Kidney (tissue), 14 donors: ENCODE data around the gene RPL26. TPM values are rescaled to one million over a fixed set of nuclear protein-coding genes. Genes with fewer than 3 reads are reported as not detected.

Source experiments
- DNase-seq, 5 donors: peaks; one replicate each; pipeline ENCODE4 v3.0.0-alpha.2; 2013 to 2020
- FAIRE-seq: peaks from 2 replicates; lab custom pipeline; 2012; peaks lifted over from hg19 to GRCh38; lab: Jason Lieb, UNC
- H3K27ac ChIP-seq, 2 donors: one replicate each; pipeline ENCODE4 v1.7.0; 2013; ENCODE audit warnings: low read depth in 2 of 2, low read length in 2 of 2, inconsistent platforms in 1 of 2
- H3K27me3 ChIP-seq: one replicate; pipeline ENCODE4 v1.7.1; 2013; ENCODE audit warnings: low read length, inconsistent platforms; ENCODE audit not compliant: control insufficient read depth, insufficient read depth
- H3K36me3 ChIP-seq, 3 donors: one replicate each; pipeline versions ENCODE4 v1.7.0 to v1.7.1; 2013; ENCODE audit warnings: low read length in 3 of 3, control low read depth in 1 of 3, inconsistent platforms in 1 of 3; ENCODE audit not compliant: insufficient read depth in 3 of 3, control insufficient read depth in 2 of 3
- H3K4me1 ChIP-seq, 3 donors: one replicate each; pipeline versions ENCODE4 v1.7.0 to v1.7.1; 2013; ENCODE audit warnings: low read length in 3 of 3, inconsistent platforms in 1 of 3, low read depth in 1 of 3; ENCODE audit not compliant: control insufficient read depth in 2 of 3, insufficient read depth in 2 of 3
- H3K4me3 ChIP-seq, 3 donors: one replicate each; pipeline versions ENCODE4 v1.7.0 to v1.8.1; 2013; ENCODE audit warnings: low read length in 3 of 3, control low read depth in 1 of 3, inconsistent platforms in 1 of 3
- H3K9ac ChIP-seq, 3 donors: one replicate each; pipeline versions ENCODE4 v1.7.0 to v1.7.1; 2013; ENCODE audit warnings: low read length in 3 of 3, control low read depth in 1 of 3, inconsistent platforms in 1 of 3
- H3K9me3 ChIP-seq, 3 donors: one replicate each; pipeline versions ENCODE4 v1.7.0 to v1.7.1; 2013; ENCODE audit warnings: low read length in 3 of 3, control low read depth in 1 of 3, inconsistent platforms in 1 of 3; ENCODE audit not compliant: control insufficient read depth in 2 of 3, insufficient read depth in 1 of 3
- CTCF ChIP-seq: IDR thresholded peaks from 3 replicates; pipeline ENCODE4 v1.5.1; 2012; ENCODE audit warnings: mild to moderate bottlenecking, moderate library complexity, borderline replicate concordance; ENCODE audit not compliant: insufficient read depth; ENCODE audit errors: extremely low read depth
- intact Hi-C: fragments of 100-400 bp; cut with DNase I; formaldehyde crosslinking; loops from one replicate; pipeline ENCODE4 v1.11.1; 2022
- polyA plus RNA-seq: library from polyadenylated mRNA; stranded (reverse); fragments of 350-450 nt; fragmentation: Illumina TruSeq; extraction: RNeasy Lipid Tissue Mini Kit (QIAGEN cat#74804); gene quantifications from one replicate; pipeline ENCODE4 v1.2.3, GENCODE V29; 2014; ENCODE audit warnings: low read depth, low replicate concordance; ENCODE audit not compliant: insufficient read depth
- total RNA-seq: library from RNA; stranded (reverse); fragmentation: NEBNext Ultra II Directional; extraction: Animal tissue kit (Norgen Biotek cat#: 25700); gene quantifications from one replicate; pipeline ENCODE4 v1.2.1, GENCODE V29; 2021
- donor health status: control.
- donor health status: control.
- donor health status: control.
- donor health status: control.
- donor health status: control.
- donor health status: DM: yes; HTN: yes; CAD: no.
- donor health status: Normal renal cell carcinoma (clear cell type).

RPL26 gene
- total and polyA plus RNA-seq, 2 donors from 2014 or later: 1,267 to 2,696 TPM

GRCh38 chr17:8392674-8393469, 9.9 kb upstream of the RPL26 start:
- no peaks in the 10 kb centered on the region for H3K9me3 ChIP-seq
- H3K27ac ChIP-seq: no peak overlapping the region
- intact Hi-C loops: no loop called here
- TF ChIP-seq CTCF: no peak
- peak in 1 of 5 donors; percentile 75 for DNase-seq
- H3K4me1 ChIP-seq: no peaks in the 10 kb centered on the region
- no peaks in the 10 kb centered on the region for H3K36me3 ChIP-seq
- no peak overlapping the region for H3K9ac ChIP-seq
- H3K4me3 ChIP-seq: no peak overlapping the region
- no peak for FAIRE-seq
- H3K27me3 ChIP-seq: no peaks in the 10 kb centered on the region

GRCh38 chr17:8392274-8392673, 9.3 kb upstream of the RPL26 start:
- no peaks in the 10 kb centered on the region for H3K9me3 ChIP-seq
- no peak overlapping the region for H3K4me3 ChIP-seq
- no peak overlapping the region for H3K27ac ChIP-seq
- H3K36me3 ChIP-seq: no peaks in the 10 kb centered on the region
- intact Hi-C loops: no loop called here
- DNase-seq (no peak), FAIRE-seq (no peak)
- H3K9ac ChIP-seq: no peak overlapping the region
- no peaks in the 10 kb centered on the region for H3K4me1 ChIP-seq
- no peak for TF ChIP-seq CTCF
- H3K27me3 ChIP-seq: no peaks in the 10 kb centered on the region

GRCh38 chr17:8391711-8392110, 8.7 kb upstream of the RPL26 start:
- no peak overlapping the region for H3K4me3 ChIP-seq
- no peaks in the 10 kb centered on the region for H3K27me3 ChIP-seq
- no peak for TF ChIP-seq CTCF
- H3K4me1 ChIP-seq: no peaks in the 10 kb centered on the region
- intact Hi-C loops: no loop called here
- H3K9ac ChIP-seq: no peak overlapping the region
- DNase-seq (no peak), FAIRE-seq (no peak)
- H3K27ac ChIP-seq: no peak overlapping the region
- H3K36me3 ChIP-seq: no peaks in the 10 kb centered on the region
- H3K9me3 ChIP-seq: no peaks in the 10 kb centered on the region
